Brain pericyte (primary cell): Measurements from ENCODE around the gene KPNA3.
"Not testable (repeated sequence)": the region's sequence is repeated elsewhere in the genome, so short reads cannot be mapped to it uniquely, and the experiment has no call there.

ENCODE experiments used
- DNase-seq: peaks from one replicate; pipeline ENCODE4 v3.0.0-alpha.2; 2012; ENCODE audit warnings: low read depth, low spot score

KPNA3 gene

DNA sequence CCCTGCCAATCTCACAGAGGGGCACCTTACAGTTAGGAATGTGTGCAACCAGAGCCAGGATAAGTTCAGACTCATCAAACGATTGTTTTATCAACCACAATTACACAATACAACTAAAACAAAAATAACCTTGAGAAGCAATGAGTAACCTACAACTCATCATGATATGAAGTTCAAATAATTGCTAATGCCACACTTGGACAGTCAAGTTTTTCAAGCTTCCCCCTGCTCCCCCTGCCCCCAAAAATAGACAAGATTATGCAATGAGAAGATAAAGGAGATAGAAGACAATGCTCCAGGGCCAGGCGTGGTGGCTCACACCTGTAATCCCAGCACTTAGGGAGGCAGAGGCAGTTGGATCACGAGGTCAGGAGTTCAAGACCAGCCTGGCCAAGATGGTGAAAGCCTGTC is 13.6 kb upstream of the KPNA3 start:
- DNase-seq, result no peak

DNA sequence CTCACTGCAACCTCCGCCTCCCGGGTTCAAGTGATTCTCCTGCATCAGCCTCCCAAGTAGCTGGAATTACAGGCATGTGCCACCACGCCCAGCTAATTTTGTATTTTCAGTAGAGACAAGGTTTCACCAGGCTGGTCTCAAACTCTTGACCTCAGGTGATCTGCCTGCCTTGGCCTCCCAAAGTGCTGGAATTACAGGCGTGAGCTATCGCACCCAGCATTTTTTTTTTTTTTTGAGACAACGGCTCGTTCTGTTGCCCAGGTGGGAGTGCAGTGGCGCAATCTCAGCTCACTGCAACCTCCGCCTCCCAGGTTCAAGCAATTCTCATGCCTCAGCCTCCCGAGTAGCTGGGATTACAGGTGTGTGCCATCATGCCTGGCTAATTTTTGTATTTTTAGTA is 10.6 kb upstream of the KPNA3 start:
- DNase-seq, result not testable (repeated sequence)

- DNase-seq, result no peak
These were observed 9.9 kb upstream of the KPNA3 start for GRCh38 chr13:49802426-49802825.

DNA sequence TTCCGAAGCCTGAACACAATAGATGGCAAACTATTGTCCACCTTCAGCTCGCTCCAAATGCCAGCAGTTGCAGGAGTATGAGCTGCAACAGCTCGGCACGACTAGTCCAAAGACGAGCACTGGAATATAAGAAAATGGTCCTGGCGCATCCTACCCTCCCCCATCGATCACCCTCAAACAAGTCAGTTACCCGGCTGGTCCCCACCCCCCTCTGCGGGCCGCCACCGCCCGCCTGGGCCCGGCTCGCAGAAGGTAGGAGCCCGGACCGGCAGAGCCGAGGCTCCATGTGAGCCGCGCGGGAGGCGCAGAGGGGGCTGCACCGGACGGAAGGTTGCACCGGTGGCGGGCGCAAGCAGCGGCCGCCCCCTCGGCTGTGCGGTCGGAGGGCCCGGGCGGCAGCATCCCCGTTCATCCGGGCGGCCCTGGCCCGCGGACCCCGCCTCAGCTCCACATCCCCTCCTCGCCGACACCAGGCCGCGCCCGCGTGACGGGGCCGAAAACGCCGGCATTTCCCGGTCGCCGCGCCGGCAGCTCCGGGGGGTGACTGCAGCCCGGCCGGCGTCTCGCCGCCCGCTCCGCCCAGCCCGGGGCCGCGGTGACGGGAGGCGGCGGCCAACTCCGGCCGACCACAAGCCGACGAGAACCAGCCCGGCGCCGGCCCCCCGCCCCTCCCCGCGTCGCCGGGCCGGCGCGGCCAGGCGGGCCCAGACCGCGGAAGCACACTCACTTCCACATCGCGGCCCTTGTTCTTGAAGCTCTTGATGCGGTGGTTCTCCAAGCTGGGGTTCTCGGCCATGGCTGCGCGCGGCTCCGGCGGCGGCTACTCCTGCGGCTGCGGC is 552 bp downstream of the KPNA3 start:
- DNase-seq, result no peak

DNA sequence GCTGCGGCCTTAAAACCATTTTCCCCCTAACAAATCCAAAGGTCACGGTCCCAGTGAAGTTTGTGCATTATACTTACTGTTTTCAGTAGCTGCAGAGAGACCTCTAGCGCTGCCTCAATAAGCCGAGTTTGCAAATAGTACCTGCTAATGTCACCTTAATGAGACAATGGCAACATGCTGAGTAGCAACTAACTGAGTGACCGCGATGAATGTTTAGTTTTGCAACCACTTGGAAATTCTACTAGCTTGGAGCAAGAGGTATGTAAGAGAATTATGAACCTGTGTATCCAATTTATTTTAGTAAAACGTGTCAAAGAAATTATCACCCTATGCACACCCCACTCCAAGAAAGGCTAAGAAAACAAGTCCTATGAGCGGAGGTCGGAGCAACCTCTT is 1.2 kb downstream of the KPNA3 start:
- DNase-seq, result no peak

- DNase-seq, result no peak
These were observed 2.5 kb downstream of the KPNA3 start for GRCh38 chr13:49789968-49790367.

DNA sequence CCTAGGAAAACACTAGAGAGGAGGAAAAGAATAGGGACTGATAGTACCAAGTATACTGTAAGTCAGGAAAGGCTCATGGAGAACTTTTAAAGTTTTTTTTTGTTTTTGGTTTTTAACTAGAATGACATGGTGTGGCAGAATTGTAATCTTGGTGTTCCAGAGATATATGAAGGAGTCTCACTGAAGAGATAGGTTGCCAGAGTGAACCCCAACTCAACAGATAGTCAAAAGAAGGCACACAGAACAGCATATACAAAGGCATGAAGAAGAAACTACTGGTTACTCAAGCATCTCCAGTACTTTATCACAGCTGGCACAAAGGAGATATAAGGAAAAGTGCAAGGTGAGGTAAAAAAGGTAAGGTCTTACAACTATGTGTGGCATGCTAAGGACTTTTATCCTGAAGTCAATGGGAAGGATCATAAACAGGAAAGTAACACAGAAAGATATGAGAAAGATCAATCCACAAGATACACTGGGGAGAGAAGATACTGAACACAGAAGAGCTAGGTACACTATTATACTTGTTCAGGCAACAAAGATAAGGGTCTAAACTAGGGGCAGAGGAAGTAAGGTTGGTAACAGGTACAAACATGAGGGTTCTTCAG is 6.0 kb downstream of the KPNA3 start:
- DNase-seq, result no peak

- no peak for DNase-seq
These were observed 7.5 kb downstream of the KPNA3 start for GRCh38 chr13:49784886-49785570.

DNA sequence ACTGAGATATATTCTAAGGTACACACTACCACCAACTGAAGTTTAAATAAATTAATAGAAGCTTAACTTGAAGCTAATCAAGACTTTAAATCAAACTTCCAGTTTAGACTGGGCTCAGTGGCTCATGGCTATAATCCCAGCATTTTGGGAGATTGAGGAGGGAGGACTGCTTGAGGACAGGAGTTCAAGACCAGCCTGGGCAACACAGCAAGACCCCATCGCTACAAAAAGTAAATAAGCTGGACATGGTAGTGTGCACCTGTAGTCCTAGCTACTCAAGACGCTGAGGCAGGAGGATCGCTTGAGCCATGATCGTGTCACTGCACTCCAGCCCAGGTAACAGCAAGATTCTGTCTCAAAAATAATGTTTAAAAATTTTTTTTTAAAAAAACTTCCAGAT is 8.6 kb downstream of the KPNA3 start:
- DNase-seq, result no peak

DNA sequence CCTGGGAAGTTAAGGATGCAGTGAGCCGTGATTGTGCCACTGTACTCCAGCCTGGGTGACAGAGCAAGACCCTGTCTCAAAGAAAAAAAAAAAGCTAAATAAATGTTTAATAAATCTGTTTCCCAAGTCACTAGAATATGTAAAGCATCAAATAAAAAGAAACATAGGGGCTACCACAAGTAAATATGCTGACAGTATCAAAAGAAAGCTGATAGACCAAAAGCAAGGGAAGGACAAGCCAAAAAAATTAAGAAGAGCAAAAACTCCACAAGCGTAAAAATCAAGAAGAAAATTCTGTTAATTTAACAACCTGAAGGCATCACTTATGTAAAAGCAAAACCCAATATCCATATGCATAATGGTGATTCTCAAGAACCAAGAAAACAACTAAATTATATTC is 9.7 kb downstream of the KPNA3 start:
- DNase-seq, result no peak

DNA sequence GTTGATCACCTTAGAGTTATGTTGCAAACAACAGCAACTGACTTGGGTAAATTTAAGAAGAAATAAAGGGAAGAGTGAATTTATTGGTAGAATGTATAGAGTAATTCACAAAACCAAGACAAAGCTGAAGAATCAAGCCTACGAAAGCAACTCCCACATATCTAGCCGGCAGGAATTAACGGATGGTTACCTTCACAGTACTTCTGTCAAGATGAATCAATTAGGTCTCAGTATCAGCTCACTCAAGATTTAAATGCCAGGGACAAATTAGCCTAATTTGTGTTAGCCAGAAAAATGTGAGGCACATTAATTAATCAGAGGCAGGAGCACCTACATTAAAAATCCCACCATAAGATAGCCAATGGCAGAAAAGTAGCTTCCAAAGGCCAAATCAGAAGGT is 10.7 kb downstream of the KPNA3 start:
- DNase-seq, result no peak

GRCh38 chr13:49779721-49780120 is 12.8 kb downstream of the KPNA3 start:
- no peak for DNase-seq

GRCh38 chr13:49777746-49778614 is 14.5 kb downstream of the KPNA3 start:
- DNase-seq, result no peak

DNA sequence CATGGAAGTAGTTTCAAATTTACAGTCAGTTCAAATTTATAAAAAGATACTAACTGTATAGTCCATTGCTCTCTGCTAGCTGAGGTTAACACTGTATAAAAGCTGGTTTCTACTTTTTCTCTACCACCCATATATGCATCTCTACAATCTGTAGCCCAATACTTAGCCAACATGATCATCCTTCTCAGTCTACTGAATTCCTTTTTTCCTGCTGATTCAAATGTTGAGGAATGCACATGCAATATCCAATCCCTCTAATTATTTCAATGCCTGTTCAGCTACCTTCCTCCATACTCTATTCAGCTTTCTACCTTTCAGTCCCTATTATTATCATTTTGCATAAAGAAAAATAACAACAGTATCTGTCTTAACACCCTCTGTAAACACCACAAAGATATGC is 15.6 kb downstream of the KPNA3 start:
- no peak for DNase-seq

- DNase-seq, result no peak
These were observed 18.0 kb downstream of the KPNA3 start for GRCh38 chr13:49774376-49775005.

DNA sequence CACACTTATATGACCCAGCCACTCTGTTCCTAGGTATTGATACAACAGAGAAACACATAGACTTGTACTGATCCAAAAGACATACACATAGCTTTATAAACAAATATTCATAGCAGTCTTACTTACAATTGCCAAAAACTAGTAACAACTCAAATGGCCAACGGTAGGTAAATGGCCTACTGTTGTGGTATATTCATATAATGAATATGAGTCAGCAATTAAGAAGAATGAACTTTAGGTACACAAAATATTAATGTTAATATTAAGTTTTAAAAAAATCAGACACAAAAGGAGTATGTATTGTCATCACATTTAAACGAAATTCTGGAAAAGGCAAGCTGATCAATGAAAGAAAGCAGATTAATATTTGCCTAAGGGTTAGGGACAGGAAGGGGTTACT is 19.7 kb downstream of the KPNA3 start:
- DNase-seq, result no peak

DNA sequence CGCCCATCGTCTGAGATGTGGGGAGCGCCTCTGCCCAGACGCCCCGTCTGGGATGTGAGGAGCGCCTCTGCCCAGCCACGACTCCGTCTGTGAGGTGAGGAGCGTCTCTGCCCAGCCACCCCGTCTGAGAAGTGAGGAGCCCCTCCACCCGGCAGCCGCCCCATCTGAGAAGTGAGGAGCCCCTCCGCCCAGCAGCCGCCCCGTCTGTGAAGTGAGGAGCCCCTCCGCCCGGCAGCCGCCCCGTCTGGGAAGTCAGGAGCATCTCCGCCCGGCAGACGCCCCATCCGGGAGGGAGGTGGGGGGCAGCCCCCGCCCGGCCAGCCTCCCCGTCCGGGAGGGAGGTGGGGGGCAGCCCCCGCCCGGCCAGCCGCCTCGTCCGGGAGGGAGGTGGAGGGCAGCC is 30.7 kb downstream of the KPNA3 start:
- DNase-seq, result not testable (repeated sequence)

- no peak for DNase-seq
These were observed 31.9 kb downstream of the KPNA3 start for GRCh38 chr13:49760558-49760957.

- DNase-seq, result peak; percentile 51
These were observed 33.0 kb downstream of the KPNA3 start for GRCh38 chr13:49759503-49759902.

DNA sequence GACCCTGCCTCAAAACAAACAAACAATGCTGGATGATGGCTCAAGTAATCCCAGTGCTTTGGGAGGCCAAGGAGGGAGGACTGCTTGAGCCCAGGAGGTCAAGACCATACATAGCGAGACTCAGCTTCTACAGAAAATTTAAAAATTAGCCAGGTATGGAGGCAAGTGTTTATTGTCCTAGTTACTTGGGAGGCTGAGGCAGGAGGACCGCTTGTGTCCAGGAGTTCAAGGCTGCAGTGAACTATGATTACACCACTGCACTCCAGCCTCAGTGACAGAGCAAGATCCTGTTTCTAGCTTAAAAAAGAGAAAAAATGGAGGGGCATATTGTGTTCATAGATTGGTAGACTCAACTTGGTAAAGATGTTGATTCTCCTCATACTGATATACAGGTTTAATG is 36.2 kb downstream of the KPNA3 start:
- DNase-seq, result no peak

- no peak for DNase-seq
These were observed 38.3 kb downstream of the KPNA3 start for GRCh38 chr13:49754146-49754545.
